Measurements from ENCODE around the gene GPT2.

DNA sequence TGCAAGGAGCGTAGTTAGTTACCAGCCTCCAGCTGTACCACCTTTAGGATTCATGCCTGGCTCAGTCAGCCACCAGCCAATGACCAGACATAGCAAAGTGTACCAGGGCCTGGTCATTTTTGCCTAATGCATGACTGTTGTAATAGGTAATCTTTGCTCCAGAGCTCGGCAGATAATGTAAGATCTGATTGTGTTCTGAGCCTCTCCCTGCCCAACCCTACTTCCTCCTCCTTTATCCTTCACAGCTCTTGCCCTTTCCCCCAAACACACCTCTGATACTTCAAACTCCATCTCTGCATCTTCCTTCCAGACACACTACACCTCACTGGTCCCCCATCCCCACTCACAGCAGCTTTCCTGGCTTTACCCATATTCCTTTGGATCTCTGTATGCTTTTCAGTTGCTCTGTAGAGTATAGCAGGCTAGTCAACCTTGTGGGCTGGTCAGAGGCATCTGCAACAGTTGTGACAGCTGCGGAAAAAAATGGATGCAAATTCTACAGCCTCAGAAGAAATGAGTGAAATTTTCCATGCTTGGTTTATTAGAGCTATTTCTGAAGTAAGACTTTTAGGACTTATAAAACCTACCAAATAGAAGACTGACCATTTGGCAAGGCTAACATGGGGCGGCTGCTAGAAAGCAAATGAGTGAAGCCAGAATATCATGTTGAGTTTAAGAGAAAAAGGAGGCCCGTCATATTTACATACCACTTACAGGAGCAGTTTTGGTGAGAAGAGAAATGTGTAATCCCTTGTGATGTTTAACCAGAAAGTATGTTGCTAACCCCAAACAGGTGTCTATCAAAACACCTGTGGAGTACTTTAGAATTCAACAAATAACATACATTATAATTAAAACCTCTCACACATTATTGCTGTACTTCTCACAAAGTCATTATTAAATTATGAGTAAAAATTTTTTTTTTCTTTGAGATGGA lies 33.3 kb upstream of the GPT2 start:
- TF ChIP-seq EZH2 (IDR thresholded peaks at IDR 0.05) (no peak), FOXP2 (optimal IDR thresholded peaks at IDR 0.05; ENCODE audit: control extremely low read depth, extremely low read length, insufficient read depth) (no peak)
